ENCODE results near the gene BCL2L11. TPM values are rescaled to one million over a fixed set of nuclear protein-coding genes. Genes with fewer than 3 reads are reported as not detected.
"Not testable (repeated sequence)": the region's sequence is repeated elsewhere in the genome, so short reads cannot be mapped to it uniquely, and the experiment has no call there.

The BCL2L11 gene
- total RNA-seq = 23.5 and 36.2 TPM in 2 replicates
- 23.2 TPM for polyA plus RNA-seq (2012)

- peak; percentile 91 for DNase-seq (ENCODE audit: low read depth)
Observed at GRCh38 chr2:111120253-111121027, at the start of gene BCL2L11. Gene BCL2L11 (plus strand): TSS chr2:111120914. CDS start chr2:111123746, 2,832 bp downstream.

- peak; percentile 94 for DNase-seq (ENCODE audit: low read depth)
Observed at GRCh38 chr2:111071600-111072171, 49.0 kb upstream of the BCL2L11 start.

- DNase-seq (ENCODE audit: low read depth) = peak; percentile 75
Observed at GRCh38 chr2:111072220-111072871, 48.4 kb upstream of the BCL2L11 start.

- not testable (repeated sequence) for DNase-seq (ENCODE audit: low read depth)
Observed at GRCh38 chr2:111082659-111083058, 38.1 kb upstream of the BCL2L11 start.

- no peak for DNase-seq (ENCODE audit: low read depth)
Observed at GRCh38 chr2:111091811-111092211, 28.9 kb upstream of the BCL2L11 start.

- no peak for DNase-seq (ENCODE audit: low read depth)
Observed at GRCh38 chr2:111094691-111095090, 26.0 kb upstream of the BCL2L11 start.

- no peak for DNase-seq (ENCODE audit: low read depth)
Observed at GRCh38 chr2:111095434-111095833, 25.3 kb upstream of the BCL2L11 start.

GRCh38 chr2:111099402-111099801, 21.3 kb upstream of the BCL2L11 start:
- DNase-seq (ENCODE audit: low read depth) = no peak

GRCh38 chr2:111100087-111100764, 20.5 kb upstream of the BCL2L11 start:
- no peak for DNase-seq (ENCODE audit: low read depth)

- DNase-seq (ENCODE audit: low read depth) = no peak
Observed at GRCh38 chr2:111100765-111101162, 19.9 kb upstream of the BCL2L11 start.

- DNase-seq (ENCODE audit: low read depth) = no peak
Observed at GRCh38 chr2:111101592-111101991, 19.1 kb upstream of the BCL2L11 start.

GRCh38 chr2:111102216-111102615, 18.5 kb upstream of the BCL2L11 start:
- no peak for DNase-seq (ENCODE audit: low read depth)

GRCh38 chr2:111105926-111106325, 14.8 kb upstream of the BCL2L11 start:
- no peak for DNase-seq (ENCODE audit: low read depth)

- no peak for DNase-seq (ENCODE audit: low read depth)
Observed at GRCh38 chr2:111106706-111107105, 14.0 kb upstream of the BCL2L11 start.

GRCh38 chr2:111108745-111109271, 11.9 kb upstream of the BCL2L11 start:
- no peak for DNase-seq (ENCODE audit: low read depth)

GRCh38 chr2:111111101-111111755, 9.5 kb upstream of the BCL2L11 start:
- no peak for DNase-seq (ENCODE audit: low read depth)

GRCh38 chr2:111113838-111114237, 6.9 kb upstream of the BCL2L11 start:
- DNase-seq (ENCODE audit: low read depth) = no peak

- DNase-seq (ENCODE audit: low read depth) = no peak
Observed at GRCh38 chr2:111116011-111116746, 4.5 kb upstream of the BCL2L11 start.

- DNase-seq (ENCODE audit: low read depth) = peak; percentile 86
Observed at GRCh38 chr2:111116843-111117597, 3.7 kb upstream of the BCL2L11 start.
